ENCODE data around the gene BDH1. TPM values are rescaled to one million over a fixed set of nuclear protein-coding genes. Genes with fewer than 3 reads are reported as not detected.

BDH1 gene
- total RNA-seq, 1 donor from 2014 or later = 40.9 TPM

DNA sequence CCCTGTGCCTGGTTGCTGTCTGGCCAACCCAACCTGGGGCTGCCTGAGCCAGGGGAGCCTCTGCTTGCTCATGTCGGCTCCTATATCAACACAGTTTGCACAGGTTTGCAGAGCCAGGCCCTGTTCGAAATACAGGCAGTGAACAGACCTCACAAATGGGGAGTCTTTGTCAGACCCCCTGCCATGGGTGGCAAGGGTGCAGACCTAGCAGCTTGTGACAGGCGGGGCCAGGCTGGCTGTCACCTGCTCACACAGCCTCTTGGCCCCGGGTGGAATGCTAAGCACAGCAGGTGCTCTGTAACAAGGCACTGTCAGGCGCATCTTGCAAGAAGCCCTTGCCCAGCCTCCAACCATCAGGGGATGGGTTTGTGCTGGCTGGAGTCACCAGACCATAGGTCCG is 47.3 kb downstream of the BDH1 start:
- no peak overlapping the region for H3K4me3 Mint-ChIP-seq
- no peak overlapping the region for H3K27ac Mint-ChIP-seq
- POLR2A ChIA-PET = no interaction called here
- peaks cover 18% of the 10 kb centered on the region for H3K36me3 Mint-ChIP-seq (ENCODE audit: low read depth)
- no peaks in the 10 kb centered on the region for H3K9me3 Mint-ChIP-seq
- TF ChIP-seq, protein P1, sequence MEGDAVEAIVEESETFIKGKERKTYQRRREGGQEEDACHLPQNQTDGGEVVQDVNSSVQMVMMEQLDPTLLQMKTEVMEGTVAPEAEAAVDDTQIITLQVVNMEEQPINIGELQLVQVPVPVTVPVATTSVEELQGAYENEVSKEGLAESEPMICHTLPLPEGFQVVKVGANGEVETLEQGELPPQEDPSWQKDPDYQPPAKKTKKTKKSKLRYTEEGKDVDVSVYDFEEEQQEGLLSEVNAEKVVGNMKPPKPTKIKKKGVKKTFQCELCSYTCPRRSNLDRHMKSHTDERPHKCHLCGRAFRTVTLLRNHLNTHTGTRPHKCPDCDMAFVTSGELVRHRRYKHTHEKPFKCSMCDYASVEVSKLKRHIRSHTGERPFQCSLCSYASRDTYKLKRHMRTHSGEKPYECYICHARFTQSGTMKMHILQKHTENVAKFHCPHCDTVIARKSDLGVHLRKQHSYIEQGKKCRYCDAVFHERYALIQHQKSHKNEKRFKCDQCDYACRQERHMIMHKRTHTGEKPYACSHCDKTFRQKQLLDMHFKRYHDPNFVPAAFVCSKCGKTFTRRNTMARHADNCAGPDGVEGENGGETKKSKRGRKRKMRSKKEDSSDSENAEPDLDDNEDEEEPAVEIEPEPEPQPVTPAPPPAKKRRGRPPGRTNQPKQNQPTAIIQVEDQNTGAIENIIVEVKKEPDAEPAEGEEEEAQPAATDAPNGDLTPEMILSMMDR (IDR thresholded peaks at IDR 0.05) = no peak
- ATAC-seq (ENCODE audit: low read depth) (no peak), DNase-seq (no peak)
- no peaks in the 10 kb centered on the region for H3K27me3 Mint-ChIP-seq
- H3K4me1 Mint-ChIP-seq = peaks cover 4% of the 10 kb centered on the region
- intact Hi-C loops (cut with micrococcal nuclease) = no loop called here
- CTCF ChIA-PET = interaction anchor here (5.7 kb wide), 1 partner anchor 252 kb away, joined by 48 read pairs; no protein-coding TSS in a partner anchor

DNA sequence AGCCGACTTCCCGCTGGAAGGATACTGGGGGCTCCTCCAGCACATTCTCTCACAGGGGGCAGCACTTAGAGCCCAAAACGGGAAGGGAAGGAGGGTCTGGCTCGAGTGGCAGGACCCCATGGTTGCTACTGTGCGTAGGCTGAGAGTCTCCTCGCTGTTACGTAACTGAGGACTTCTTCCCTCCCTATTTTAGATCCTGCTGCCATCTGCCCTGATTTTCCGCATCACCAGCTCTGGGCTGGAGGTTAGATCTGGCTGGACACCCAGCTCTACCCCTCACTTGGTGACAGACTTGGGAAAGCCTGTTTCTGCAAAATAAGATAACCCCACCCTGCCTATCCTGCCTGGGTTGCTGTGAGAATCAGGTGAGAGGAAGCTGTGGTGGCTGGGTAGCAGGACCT is 47.7 kb downstream of the BDH1 start:
- H3K27ac Mint-ChIP-seq = no peak overlapping the region
- H3K4me1 Mint-ChIP-seq = peaks cover 4% of the 10 kb centered on the region
- no peaks in the 10 kb centered on the region for H3K27me3 Mint-ChIP-seq
- peaks cover 18% of the 10 kb centered on the region for H3K36me3 Mint-ChIP-seq (ENCODE audit: low read depth)
- ChIA-PET CTCF (interaction anchor here (5.7 kb wide), 1 partner anchor 251 kb away, joined by 48 read pairs; no protein-coding TSS in a partner anchor), POLR2A (no interaction called here)
- no peaks in the 10 kb centered on the region for H3K9me3 Mint-ChIP-seq
- no peak overlapping the region for H3K4me3 Mint-ChIP-seq
- intact Hi-C loops (cut with micrococcal nuclease) = no loop called here
- TF ChIP-seq, protein P1 (IDR thresholded peaks at IDR 0.05) = no peak
- DNase-seq = no peak
- ATAC-seq (ENCODE audit: low read depth) = no peak

DNA sequence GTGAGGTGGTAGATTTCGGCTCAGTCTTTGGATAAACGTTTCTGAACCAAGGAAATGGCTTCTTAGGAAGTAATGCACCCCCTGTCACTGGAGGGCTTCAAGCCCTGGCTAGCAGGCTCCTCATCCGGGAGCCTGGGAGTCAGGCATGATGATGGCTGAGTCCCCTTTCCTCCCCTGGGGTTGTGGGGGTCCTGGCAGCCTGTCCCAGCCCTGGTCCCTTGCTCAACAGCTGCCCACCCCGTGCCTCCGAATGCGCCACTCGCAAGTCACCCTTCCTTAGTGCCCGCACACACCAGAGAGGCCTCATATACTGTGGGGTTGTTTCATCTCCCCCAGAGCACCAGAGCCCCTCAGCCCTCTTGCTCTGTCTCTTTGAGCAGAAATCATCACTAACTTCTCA is 48.2 kb downstream of the BDH1 start:
- TF ChIP-seq, protein P1 (IDR thresholded peaks at IDR 0.05) = no peak
- no peak for ATAC-seq (ENCODE audit: low read depth)
- no peak overlapping the region for H3K27ac Mint-ChIP-seq
- POLR2A ChIA-PET = no interaction called here
- DNase-seq = no peak
- CTCF ChIA-PET = interaction anchor here (5.7 kb wide), 1 partner anchor 251 kb away, joined by 48 read pairs; no protein-coding TSS in a partner anchor
- intact Hi-C loops (cut with micrococcal nuclease) = no loop called here
- H3K4me1 Mint-ChIP-seq = peaks cover 4% of the 10 kb centered on the region
- H3K27me3 Mint-ChIP-seq = no peaks in the 10 kb centered on the region
- H3K36me3 Mint-ChIP-seq (ENCODE audit: low read depth) = peaks cover 15% of the 10 kb centered on the region
- H3K4me3 Mint-ChIP-seq = no peak overlapping the region
- H3K9me3 Mint-ChIP-seq = no peaks in the 10 kb centered on the region

DNA sequence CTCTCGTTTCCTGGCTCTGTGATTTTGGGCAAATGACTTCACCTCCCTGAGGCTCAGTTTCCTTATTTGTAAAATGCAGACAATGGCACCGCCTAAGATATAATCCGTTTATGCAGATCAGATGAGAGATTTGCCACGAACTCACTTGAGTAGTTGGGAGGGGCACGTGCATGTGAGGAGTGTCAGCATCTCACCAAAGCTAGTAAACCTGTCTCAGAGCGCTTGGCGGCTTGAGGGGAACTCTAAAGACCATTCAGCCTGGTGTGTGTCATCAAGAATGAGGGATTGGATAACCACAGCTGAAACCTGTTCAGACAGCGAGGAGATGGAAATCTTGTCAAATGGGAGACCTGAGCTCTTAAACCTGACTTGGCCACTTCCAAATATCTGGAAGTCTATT is 48.7 kb downstream of the BDH1 start:
- TF ChIP-seq, protein P1 (IDR thresholded peaks at IDR 0.05) = no peak
- intact Hi-C loops (cut with micrococcal nuclease) = no loop called here
- no peak overlapping the region for H3K4me3 Mint-ChIP-seq
- no peaks in the 10 kb centered on the region for H3K9me3 Mint-ChIP-seq
- POLR2A ChIA-PET = no interaction called here
- no peak for DNase-seq
- peaks cover 4% of the 10 kb centered on the region for H3K4me1 Mint-ChIP-seq
- H3K36me3 Mint-ChIP-seq (ENCODE audit: low read depth) = peaks cover 10% of the 10 kb centered on the region
- H3K27ac Mint-ChIP-seq = no peak overlapping the region
- no peaks in the 10 kb centered on the region for H3K27me3 Mint-ChIP-seq
- CTCF ChIA-PET = interaction anchor here (5.7 kb wide), 1 partner anchor 250 kb away, joined by 48 read pairs; no protein-coding TSS in a partner anchor
- no peak for ATAC-seq (ENCODE audit: low read depth)

DNA sequence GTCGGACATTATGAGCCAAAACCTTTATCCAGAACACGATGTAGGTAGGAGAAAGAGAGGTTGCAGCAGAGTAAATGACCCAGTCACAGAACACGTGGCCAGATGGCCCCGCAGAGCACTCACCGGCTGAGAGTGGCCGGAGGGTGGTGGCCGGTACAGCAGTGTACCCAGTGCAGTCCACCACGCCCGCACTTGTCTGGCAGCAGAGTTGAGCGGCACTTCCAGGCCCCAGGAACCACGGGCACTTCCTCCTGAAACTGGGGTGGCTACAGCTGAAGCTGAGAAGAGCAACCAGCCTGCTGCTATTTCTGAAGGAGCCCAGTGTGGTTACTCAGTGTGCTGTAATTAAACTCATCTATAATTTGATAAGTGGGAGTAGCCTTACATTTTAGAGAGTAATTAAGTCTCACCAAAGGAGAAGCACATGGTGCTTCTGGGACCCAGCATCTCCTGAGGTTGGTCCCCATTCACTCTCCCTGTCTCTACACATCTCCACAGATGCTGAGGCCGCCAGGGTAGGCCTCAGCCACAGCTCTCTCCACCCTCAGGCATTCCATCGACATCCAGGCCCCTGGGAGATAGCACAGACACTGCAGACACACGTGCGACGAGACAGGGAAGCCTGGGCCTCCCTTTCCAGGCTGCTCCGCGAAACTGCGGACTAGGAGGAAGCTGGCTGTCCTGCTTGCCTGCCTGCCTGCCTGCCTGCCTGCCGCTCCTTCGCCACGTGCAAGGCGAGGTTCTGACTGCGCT is 49.8 kb downstream of the BDH1 start:
- H3K4me3 Mint-ChIP-seq = no peak overlapping the region
- H3K36me3 Mint-ChIP-seq (ENCODE audit: low read depth) = no peaks in the 10 kb centered on the region
- H3K27me3 Mint-ChIP-seq = no peaks in the 10 kb centered on the region
- CTCF ChIA-PET = interaction anchor here (5.7 kb wide), 1 partner anchor 249 kb away, joined by 48 read pairs; no protein-coding TSS in a partner anchor
- POLR2A ChIA-PET = interaction anchor here (1.1 kb wide), 1 partner anchor 9 kb away, joined by 3 read pairs; no protein-coding TSS in a partner anchor
- ATAC-seq (ENCODE audit: low read depth) (no peak), DNase-seq (no peak)
- TF ChIP-seq, protein P1 (IDR thresholded peaks at IDR 0.05) = no peak
- intact Hi-C loops (cut with micrococcal nuclease) = no loop called here
- H3K27ac Mint-ChIP-seq = no peak overlapping the region
- H3K4me1 Mint-ChIP-seq = peaks cover 4% of the 10 kb centered on the region
- no peaks in the 10 kb centered on the region for H3K9me3 Mint-ChIP-seq

Measured in activated B cell treated with CpG ODN at 0.5 μM for 24 hours (primary cell).